ENCODE measurements around the gene C20orf204.

C20orf204 gene

GRCh38 chr20:64051561-64052325 lies 15.8 kb downstream of the C20orf204 start:
- no peak for DNase-seq
- Histone ChIP-seq H3K79me2 (ENCODE audit: low read length) (no peaks in the 10 kb centered on the region), H3K36me3 (replicated peaks; ENCODE audit: insufficient read depth, low read length) (no peaks in the 10 kb centered on the region), H3F3A (ENCODE audit: insufficient read depth, low read length) (no peaks in the 10 kb centered on the region), H3K27ac (ENCODE audit: low read length) (no peak overlapping the region), H3K27me3 (replicated peaks; ENCODE audit: insufficient read depth, low read length) (peaks cover 70% of the 10 kb centered on the region), H2AFZ (ENCODE audit: low read length) (no peak overlapping the region), H4K20me1 (ENCODE audit: insufficient read depth, low read length) (no peaks in the 10 kb centered on the region), H3K4me2 (ENCODE audit: low read depth, low read length) (no peak overlapping the region), H3K4me1 (ENCODE audit: low read length) (no peaks in the 10 kb centered on the region), H3K9me2 (replicated peaks; ENCODE audit: insufficient read depth, low read length) (no peaks in the 10 kb centered on the region), H3K9ac (ENCODE audit: low read length) (no peak overlapping the region), H3K9me3 (replicated peaks; ENCODE audit: insufficient read depth, low read length) (no peaks in the 10 kb centered on the region), H3K4me3 (ENCODE audit: low read length) (no peak overlapping the region)
- TF ChIP-seq, protein P1, sequence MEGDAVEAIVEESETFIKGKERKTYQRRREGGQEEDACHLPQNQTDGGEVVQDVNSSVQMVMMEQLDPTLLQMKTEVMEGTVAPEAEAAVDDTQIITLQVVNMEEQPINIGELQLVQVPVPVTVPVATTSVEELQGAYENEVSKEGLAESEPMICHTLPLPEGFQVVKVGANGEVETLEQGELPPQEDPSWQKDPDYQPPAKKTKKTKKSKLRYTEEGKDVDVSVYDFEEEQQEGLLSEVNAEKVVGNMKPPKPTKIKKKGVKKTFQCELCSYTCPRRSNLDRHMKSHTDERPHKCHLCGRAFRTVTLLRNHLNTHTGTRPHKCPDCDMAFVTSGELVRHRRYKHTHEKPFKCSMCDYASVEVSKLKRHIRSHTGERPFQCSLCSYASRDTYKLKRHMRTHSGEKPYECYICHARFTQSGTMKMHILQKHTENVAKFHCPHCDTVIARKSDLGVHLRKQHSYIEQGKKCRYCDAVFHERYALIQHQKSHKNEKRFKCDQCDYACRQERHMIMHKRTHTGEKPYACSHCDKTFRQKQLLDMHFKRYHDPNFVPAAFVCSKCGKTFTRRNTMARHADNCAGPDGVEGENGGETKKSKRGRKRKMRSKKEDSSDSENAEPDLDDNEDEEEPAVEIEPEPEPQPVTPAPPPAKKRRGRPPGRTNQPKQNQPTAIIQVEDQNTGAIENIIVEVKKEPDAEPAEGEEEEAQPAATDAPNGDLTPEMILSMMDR (IDR thresholded peaks at IDR 0.05; ENCODE audit: low read length): no peak
- TF ChIP-seq EZH2 (optimal IDR thresholded peaks at IDR 0.05; ENCODE audit: low read depth, low read length): no peak
- TF ChIP-seq EZH2phosphoT487 (IDR thresholded peaks at IDR 0.05; ENCODE audit: low read length): no peak

DNA sequence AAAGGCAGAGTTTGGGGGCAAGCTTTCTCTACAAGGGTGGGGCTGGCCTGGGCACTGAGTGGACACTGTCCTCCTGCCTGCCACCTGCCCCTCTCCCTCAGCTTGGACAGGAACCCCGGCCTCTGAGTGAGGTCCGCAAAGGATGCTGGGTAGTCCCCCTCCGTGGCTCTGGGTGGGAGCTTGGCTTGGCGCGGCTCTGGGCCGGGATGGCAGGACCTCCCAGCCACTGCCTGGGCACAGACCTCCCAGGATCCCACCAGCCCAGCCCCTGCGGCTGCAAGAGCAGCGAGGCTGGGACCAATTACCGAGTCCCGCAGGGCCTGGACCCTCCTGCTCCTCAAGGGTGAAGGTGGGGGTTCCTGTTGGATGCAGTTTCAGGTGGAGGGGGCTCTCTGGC lies 16.3 kb downstream of the C20orf204 start:
- Histone ChIP-seq H3K27me3 (replicated peaks; ENCODE audit: insufficient read depth, low read length) (peaks cover 70% of the 10 kb centered on the region), H3K9me3 (replicated peaks; ENCODE audit: insufficient read depth, low read length) (no peaks in the 10 kb centered on the region), H3F3A (ENCODE audit: insufficient read depth, low read length) (no peaks in the 10 kb centered on the region), H4K20me1 (ENCODE audit: insufficient read depth, low read length) (no peaks in the 10 kb centered on the region), H3K36me3 (replicated peaks; ENCODE audit: insufficient read depth, low read length) (no peaks in the 10 kb centered on the region), H3K79me2 (ENCODE audit: low read length) (no peaks in the 10 kb centered on the region), H3K9me2 (replicated peaks; ENCODE audit: insufficient read depth, low read length) (no peaks in the 10 kb centered on the region), H3K4me1 (ENCODE audit: low read length) (no peaks in the 10 kb centered on the region), H2AFZ (ENCODE audit: low read length) (no peak overlapping the region), H3K4me2 (ENCODE audit: low read depth, low read length) (no peak overlapping the region), H3K4me3 (ENCODE audit: low read length) (no peak overlapping the region), H3K9ac (ENCODE audit: low read length) (no peak overlapping the region), H3K27ac (ENCODE audit: low read length) (no peak overlapping the region)
- no peak for DNase-seq
- TF ChIP-seq EZH2 (optimal IDR thresholded peaks at IDR 0.05; ENCODE audit: low read depth, low read length) (no peak), EZH2phosphoT487 (IDR thresholded peaks at IDR 0.05; ENCODE audit: low read length) (no peak)
- TF ChIP-seq, protein P1 (IDR thresholded peaks at IDR 0.05; ENCODE audit: low read length): no peak

- H3K36me3 ChIP-seq (replicated peaks; ENCODE audit: insufficient read depth, low read length): no peaks in the 10 kb centered on the region
- TF ChIP-seq, protein P1 (IDR thresholded peaks at IDR 0.05; ENCODE audit: low read length): no peak
- TF ChIP-seq EZH2 (optimal IDR thresholded peaks at IDR 0.05; ENCODE audit: low read depth, low read length) (no peak), EZH2phosphoT487 (IDR thresholded peaks at IDR 0.05; ENCODE audit: low read length) (no peak)
- peaks cover 64% of the 10 kb centered on the region for H3K27me3 ChIP-seq (replicated peaks; ENCODE audit: insufficient read depth, low read length)
- no peak for DNase-seq
- no peaks in the 10 kb centered on the region for H3K4me1 ChIP-seq (ENCODE audit: low read length)
- H3K9ac ChIP-seq (ENCODE audit: low read length): no peak overlapping the region
- H3F3A ChIP-seq (ENCODE audit: insufficient read depth, low read length): no peaks in the 10 kb centered on the region
- H2AFZ ChIP-seq (ENCODE audit: low read length): no peak overlapping the region
- H3K79me2 ChIP-seq (ENCODE audit: low read length): no peaks in the 10 kb centered on the region
- no peak overlapping the region for H3K4me3 ChIP-seq (ENCODE audit: low read length)
- H3K27ac ChIP-seq (ENCODE audit: low read length): no peak overlapping the region
- no peaks in the 10 kb centered on the region for H4K20me1 ChIP-seq (ENCODE audit: insufficient read depth, low read length)
- no peak overlapping the region for H3K4me2 ChIP-seq (ENCODE audit: low read depth, low read length)
- no peaks in the 10 kb centered on the region for H3K9me2 ChIP-seq (replicated peaks; ENCODE audit: insufficient read depth, low read length)
- H3K9me3 ChIP-seq (replicated peaks; ENCODE audit: insufficient read depth, low read length): no peaks in the 10 kb centered on the region
Measured at GRCh38 chr20:64052987-64053840, 17.2 kb downstream of the C20orf204 start.

All from MM.1S (cell line).